ENCODE data around the gene SMIM45. TPM values are rescaled to one million over a fixed set of nuclear protein-coding genes. Genes with fewer than 3 reads are reported as not detected.

SMIM45 gene

DNA sequence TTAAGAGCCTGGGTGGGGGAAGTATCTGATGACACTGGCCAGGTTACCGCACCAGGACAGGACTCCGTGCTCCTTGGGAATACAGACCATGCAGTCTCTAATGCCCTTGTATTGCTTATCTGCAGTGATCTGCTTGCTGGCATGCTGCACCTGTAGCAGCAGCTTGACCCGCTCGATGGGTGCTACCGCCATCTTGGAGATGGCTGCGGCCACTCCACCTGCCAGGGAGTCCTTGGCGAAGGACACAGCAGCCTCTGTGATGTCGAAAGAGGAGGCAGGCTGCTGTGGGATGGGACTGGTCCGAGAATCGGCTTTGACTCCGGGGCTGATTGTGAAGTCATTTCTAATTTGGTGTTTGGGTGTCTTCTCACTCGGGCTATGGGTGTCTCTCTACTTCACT is 49.8 kb downstream of the SMIM45 start:
- intact Hi-C loops (cut with DNase I; ENCODE audit: low total_unique reads): no loop called here
- H3K27me3 ChIP-seq: no peaks in the 10 kb centered on the region
- TF ChIP-seq POLR2A (IDR thresholded peaks at IDR 0.05) (no peak), CTCF (IDR thresholded peaks at IDR 0.05) (no peak)

DNA sequence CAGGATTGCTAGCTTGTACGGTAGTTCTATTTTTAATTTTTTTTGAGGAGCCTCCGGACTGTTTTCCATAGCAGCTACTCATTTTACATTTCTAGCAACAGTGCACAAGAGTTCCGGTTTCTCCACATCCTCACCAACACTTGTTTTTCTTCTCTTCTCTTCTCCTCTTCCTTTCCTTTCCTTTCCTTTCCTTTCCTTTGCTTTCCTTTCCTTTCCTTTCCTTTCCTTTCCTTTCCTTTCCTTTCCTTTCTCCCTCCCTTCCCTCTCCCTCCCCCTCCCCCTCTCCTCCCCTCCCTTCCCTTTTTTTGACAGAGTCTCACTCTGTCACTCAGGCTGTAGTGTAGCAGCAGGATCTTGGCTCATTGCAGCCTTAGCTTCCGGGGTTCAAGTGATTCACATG is 56.0 kb downstream of the SMIM45 start:
- Histone ChIP-seq H3K36me3 (ENCODE audit: low read depth, missing control alignments) (no peaks in the 10 kb centered on the region), H3K27ac (no peak overlapping the region), H3K9me3 (no peaks in the 10 kb centered on the region), H3K4me3 (no peak overlapping the region), H3K27me3 (no peaks in the 10 kb centered on the region), H3K4me1 (no peaks in the 10 kb centered on the region)
- TF ChIP-seq CTCF (IDR thresholded peaks at IDR 0.05) (no peak), POLR2A (IDR thresholded peaks at IDR 0.05) (no peak)
- intact Hi-C loops (cut with DNase I; ENCODE audit: low total_unique reads): no loop called here
- 68 to 71% methylated on average over 3 to 4 of the region's 4 CpGs for WGBS, 2 donors
- DNase-seq: no peak

More for the DNA sequence above, 49.8 kb downstream of the SMIM45 start:
- H3K4me3 ChIP-seq: no peak overlapping the region
- WGBS, 2 donors: 96 to 97% methylated on average over 11 to 12 of the region's 12 CpGs
- H3K36me3 ChIP-seq (ENCODE audit: low read depth, missing control alignments): no peaks in the 10 kb centered on the region
- no peaks in the 10 kb centered on the region for H3K9me3 ChIP-seq
- H3K27ac ChIP-seq: no peak overlapping the region
- H3K4me1 ChIP-seq: peaks cover 7% of the 10 kb centered on the region
- DNase-seq: no peak

Other genes with a start within 250 kb of the SMIM45 start
- gene CCDC134, start 151.5 kb upstream of the SMIM45 start, total RNA-seq: 10 to 100 TPM; 12.8 to 20.8 TPM
- gene CCDC134, start 151.5 kb upstream of the SMIM45 start, polyA plus RNA-seq (ENCODE audit: insufficient read depth, low read depth, low replicate concordance): 15.6 TPM
- 100 to 1,000 TPM in 1 of 2 donors, 10 to 100 TPM in 1; 79.8 to 119 TPM for gene SREBF2, start 119.0 kb upstream of the SMIM45 start, total RNA-seq
- gene SREBF2, start 119.0 kb upstream of the SMIM45 start, polyA plus RNA-seq (ENCODE audit: insufficient read depth, low read depth, low replicate concordance): 59.7 TPM
- 1 to 10 TPM; 1.3 to 1.4 TPM for gene SHISA8, start 37.1 kb upstream of the SMIM45 start, total RNA-seq
- gene SHISA8, start 37.1 kb upstream of the SMIM45 start, polyA plus RNA-seq (ENCODE audit: insufficient read depth, low read depth, low replicate concordance): not detected
- gene TNFRSF13C, start 25.3 kb upstream of the SMIM45 start, total RNA-seq: 1 to 10 TPM in 1 of 2 donors, under 1 TPM in 1; 0.56 to 1.9 TPM
- gene TNFRSF13C, start 25.3 kb upstream of the SMIM45 start, polyA plus RNA-seq (ENCODE audit: insufficient read depth, low read depth, low replicate concordance): 0.69 TPM
- 10 to 100 TPM; 15.5 to 28.2 TPM for gene CENPM, start 5.0 kb upstream of the SMIM45 start, total RNA-seq
- gene CENPM, start 5.0 kb upstream of the SMIM45 start, polyA plus RNA-seq (ENCODE audit: insufficient read depth, low read depth, low replicate concordance): 15.7 TPM
- gene SEPTIN3, start 17.3 kb downstream of the SMIM45 start, total RNA-seq: 1 to 10 TPM; 1.6 to 2.2 TPM
- gene SEPTIN3, start 17.3 kb downstream of the SMIM45 start, polyA plus RNA-seq (ENCODE audit: insufficient read depth, low read depth, low replicate concordance): 2.4 TPM
- 10 to 100 TPM; 31.8 to 90.8 TPM for gene WBP2NL, start 46.6 kb downstream of the SMIM45 start, total RNA-seq
- 91.5 TPM for gene WBP2NL, start 46.6 kb downstream of the SMIM45 start, polyA plus RNA-seq (ENCODE audit: insufficient read depth, low read depth, low replicate concordance)
- gene NAGA, start 118.7 kb downstream of the SMIM45 start, total RNA-seq: 10 to 100 TPM; 19.9 to 32.1 TPM
- 22.9 TPM for gene NAGA, start 118.7 kb downstream of the SMIM45 start, polyA plus RNA-seq (ENCODE audit: insufficient read depth, low read depth, low replicate concordance)
- 1 to 10 TPM; 2.8 to 3.8 TPM for gene PHETA2, start 122.1 kb downstream of the SMIM45 start, total RNA-seq
- gene PHETA2, start 122.1 kb downstream of the SMIM45 start, polyA plus RNA-seq (ENCODE audit: insufficient read depth, low read depth, low replicate concordance): 5.5 TPM
- gene SMDT1, start 127.5 kb downstream of the SMIM45 start, total RNA-seq: 10 to 100 TPM; 14.3 to 19.4 TPM
- gene SMDT1, start 127.5 kb downstream of the SMIM45 start, polyA plus RNA-seq (ENCODE audit: insufficient read depth, low read depth, low replicate concordance): 130 TPM
- gene NDUFA6, start 138.6 kb downstream of the SMIM45 start, total RNA-seq: 10 to 100 TPM; 41.1 to 53.3 TPM
- gene NDUFA6, start 138.6 kb downstream of the SMIM45 start, polyA plus RNA-seq (ENCODE audit: insufficient read depth, low read depth, low replicate concordance): 81.4 TPM
- gene CYP2D6, start 178.7 kb downstream of the SMIM45 start, total RNA-seq: 1 to 10 TPM; 1.4 to 2.0 TPM
- gene CYP2D6, start 178.7 kb downstream of the SMIM45 start, polyA plus RNA-seq (ENCODE audit: insufficient read depth, low read depth, low replicate concordance): 0.54 TPM